NB4 (cell line): ENCODE results near the gene NAA10.

Experiments used
- DNase-seq: peaks from one replicate; pipeline ENCODE4 v3.0.0; 2010; ENCODE audit warnings: low read depth
- H3K4me3 ChIP-seq: one replicate; pipeline ENCODE4 v1.5.1; 2011; ENCODE audit warnings: mild to moderate bottlenecking, low read depth, low read length, moderate library complexity
- MYC ChIP-seq: IDR thresholded peaks from 2 replicates; pipeline ENCODE4 v1.6.1; 2011; ENCODE audit warnings: low read depth, low read length
- POLR2A ChIP-seq: IDR thresholded peaks from 2 replicates; pipeline ENCODE4 v1.6.1; 2011; ENCODE audit warnings: mild to moderate bottlenecking; ENCODE audit not compliant: insufficient read length; ENCODE audit errors: extremely low read depth
- TF ChIP-seq, protein P1 (sequence below): IDR thresholded peaks from one replicate; pipeline ENCODE4 v1.5.1; 2012; ENCODE audit warnings: low read depth, low read length
- TF ChIP-seq, protein P2 (sequence below): IDR thresholded peaks from 2 replicates; pipeline ENCODE4 v1.6.1; 2011; ENCODE audit warnings: low read depth, low read length

Gene NAA10

DNA sequence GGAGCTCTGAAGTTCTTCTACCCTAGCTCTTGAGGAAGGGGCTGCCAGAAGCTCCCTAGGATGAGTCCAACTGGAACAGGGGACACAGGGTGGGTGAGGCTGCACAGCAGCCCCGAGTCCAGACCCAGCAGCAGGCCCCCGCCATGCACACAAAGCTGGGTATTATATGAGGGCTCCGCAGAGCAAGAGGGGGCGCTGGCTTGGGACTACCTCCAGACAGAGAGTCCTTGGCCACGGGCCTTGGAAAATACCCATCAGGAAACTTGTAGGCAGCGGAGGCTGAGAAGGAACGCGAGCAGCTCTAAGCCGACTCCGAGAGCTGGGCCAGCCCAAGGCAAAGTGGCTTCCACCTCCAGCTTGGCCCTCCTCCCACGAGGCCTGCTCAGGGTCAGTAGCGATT lies 28.7 kb upstream of the NAA10 start:
- no peak overlapping the region for H3K4me3 ChIP-seq
- DNase-seq, result no peak
- TF ChIP-seq, protein P1, sequence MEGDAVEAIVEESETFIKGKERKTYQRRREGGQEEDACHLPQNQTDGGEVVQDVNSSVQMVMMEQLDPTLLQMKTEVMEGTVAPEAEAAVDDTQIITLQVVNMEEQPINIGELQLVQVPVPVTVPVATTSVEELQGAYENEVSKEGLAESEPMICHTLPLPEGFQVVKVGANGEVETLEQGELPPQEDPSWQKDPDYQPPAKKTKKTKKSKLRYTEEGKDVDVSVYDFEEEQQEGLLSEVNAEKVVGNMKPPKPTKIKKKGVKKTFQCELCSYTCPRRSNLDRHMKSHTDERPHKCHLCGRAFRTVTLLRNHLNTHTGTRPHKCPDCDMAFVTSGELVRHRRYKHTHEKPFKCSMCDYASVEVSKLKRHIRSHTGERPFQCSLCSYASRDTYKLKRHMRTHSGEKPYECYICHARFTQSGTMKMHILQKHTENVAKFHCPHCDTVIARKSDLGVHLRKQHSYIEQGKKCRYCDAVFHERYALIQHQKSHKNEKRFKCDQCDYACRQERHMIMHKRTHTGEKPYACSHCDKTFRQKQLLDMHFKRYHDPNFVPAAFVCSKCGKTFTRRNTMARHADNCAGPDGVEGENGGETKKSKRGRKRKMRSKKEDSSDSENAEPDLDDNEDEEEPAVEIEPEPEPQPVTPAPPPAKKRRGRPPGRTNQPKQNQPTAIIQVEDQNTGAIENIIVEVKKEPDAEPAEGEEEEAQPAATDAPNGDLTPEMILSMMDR, result no peak
- no peak for TF ChIP-seq POLR2A
- TF ChIP-seq, protein P2, sequence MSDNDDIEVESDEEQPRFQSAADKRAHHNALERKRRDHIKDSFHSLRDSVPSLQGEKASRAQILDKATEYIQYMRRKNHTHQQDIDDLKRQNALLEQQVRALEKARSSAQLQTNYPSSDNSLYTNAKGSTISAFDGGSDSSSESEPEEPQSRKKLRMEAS, result no peak
- TF ChIP-seq MYC, result no peak

DNA sequence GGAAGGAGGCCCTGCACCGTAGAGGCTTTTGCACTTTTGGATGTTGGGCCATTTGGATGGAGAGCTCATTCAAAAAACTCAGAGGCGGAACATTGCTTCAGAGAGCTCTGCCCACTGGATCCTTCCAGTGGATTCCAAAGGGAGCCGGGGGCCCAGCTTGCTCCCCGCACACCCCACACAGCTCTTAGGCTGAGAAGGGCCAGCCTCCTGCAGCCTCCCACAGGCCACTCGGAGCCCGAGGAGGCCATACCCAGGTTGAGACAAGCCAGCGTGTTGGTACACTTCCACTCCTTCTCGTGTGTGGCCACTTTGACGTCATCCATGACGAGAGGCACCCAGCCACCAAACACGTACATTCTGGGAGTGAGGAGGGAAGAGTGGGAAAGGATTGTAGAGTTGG lies 26.5 kb upstream of the NAA10 start:
- no peak for DNase-seq
- no peak overlapping the region for H3K4me3 ChIP-seq
- TF ChIP-seq, protein P1, result no peak
- TF ChIP-seq, protein P2, result no peak
- TF ChIP-seq POLR2A (no peak), MYC (no peak)

DNA sequence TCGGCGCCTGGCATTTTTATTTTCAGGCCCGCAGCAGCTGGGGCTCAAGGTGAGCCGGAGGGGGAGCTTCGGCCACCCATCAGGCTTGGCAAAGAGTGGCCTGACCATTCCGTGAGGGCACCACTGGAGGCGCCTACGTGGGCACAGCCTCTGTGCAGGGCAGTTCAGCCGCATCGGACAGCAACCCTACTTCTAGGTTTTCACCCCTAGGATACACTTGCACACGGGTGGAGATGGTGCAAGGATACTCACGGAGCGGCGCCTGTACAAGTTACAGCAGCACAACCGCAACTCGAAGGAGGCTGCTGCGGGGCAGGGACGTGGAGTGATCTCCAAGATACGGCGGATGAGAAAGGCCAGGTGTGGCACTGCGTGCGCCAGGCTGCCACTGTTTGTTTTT lies 25.9 kb upstream of the NAA10 start:
- TF ChIP-seq POLR2A (no peak), MYC (no peak)
- TF ChIP-seq, protein P2, result no peak
- TF ChIP-seq, protein P1, result no peak
- H3K4me3 ChIP-seq, result no peak overlapping the region
- DNase-seq, result no peak

DNA sequence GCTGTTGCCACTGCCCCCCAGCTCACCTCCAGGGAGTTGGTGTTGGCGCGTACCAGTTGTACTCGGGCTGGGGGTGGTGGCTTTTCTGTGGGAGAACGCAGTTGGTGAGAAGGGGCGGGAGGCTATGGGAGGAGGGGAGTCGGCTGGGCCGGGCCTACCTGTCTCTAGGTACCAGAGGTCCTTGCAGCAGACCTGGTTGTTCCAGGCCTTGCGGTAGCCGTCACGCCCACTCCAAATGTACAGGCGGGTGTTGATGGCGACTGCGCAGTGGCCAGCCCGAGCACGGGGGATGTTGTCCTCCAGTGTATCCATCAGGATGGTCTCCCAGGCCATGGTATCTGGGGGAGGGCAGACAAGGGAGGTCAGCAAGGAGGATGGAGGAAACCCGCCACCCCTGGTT lies 25.2 kb upstream of the NAA10 start:
- no peak overlapping the region for H3K4me3 ChIP-seq
- no peak for DNase-seq
- TF ChIP-seq MYC (no peak), POLR2A (no peak)
- TF ChIP-seq, protein P1, result no peak
- TF ChIP-seq, protein P2, result no peak

DNA sequence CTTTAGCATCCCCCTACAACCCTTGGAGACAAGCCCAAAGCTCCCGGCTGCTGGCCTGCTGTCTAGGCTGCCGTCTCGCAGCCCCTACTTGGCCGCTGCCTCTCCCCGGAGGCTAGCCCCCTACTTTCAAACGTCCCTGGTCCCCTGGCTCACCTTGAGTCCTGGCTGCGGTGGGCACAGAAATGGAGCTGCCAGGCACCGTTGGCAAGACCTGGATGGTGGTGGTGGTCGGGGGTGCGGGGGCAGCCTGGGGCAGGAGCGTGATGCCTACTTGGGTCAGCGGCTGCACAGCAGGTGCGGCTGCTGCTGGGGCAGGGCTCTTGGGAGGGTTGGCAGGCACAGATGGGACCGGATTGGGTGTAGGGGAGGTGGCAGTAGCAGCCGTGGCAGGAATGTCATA lies 24.8 kb upstream of the NAA10 start:
- TF ChIP-seq MYC (no peak), POLR2A (no peak)
- TF ChIP-seq, protein P2, result no peak
- TF ChIP-seq, protein P1, result no peak
- H3K4me3 ChIP-seq, result no peak overlapping the region
- DNase-seq, result no peak

DNA sequence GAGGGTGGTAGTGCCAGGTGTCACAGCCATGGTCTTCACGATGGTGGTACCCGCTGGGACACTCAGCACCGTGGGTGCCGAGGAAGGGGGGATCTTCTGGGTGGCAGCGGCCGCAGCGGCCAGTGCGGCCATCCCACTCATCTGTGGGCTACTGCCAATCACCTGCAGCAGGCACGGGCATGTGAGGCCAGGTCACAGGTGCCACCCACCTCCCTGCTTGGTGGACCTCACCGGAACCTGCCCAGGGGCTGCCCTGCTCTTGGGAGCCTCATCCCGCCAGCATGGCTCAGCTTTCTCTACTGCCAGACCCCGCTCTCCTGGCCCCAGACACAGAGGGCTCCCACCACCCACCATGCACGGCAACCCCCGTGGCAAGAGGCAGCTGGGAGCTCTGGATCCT lies 23.8 kb upstream of the NAA10 start:
- H3K4me3 ChIP-seq, result no peak overlapping the region
- DNase-seq, result no peak
- TF ChIP-seq MYC (no peak), POLR2A (no peak)
- TF ChIP-seq, protein P2, result no peak
- TF ChIP-seq, protein P1, result no peak
